Suprapubic skin (tissue), 3 donors: Measurements from ENCODE around the gene CDK5RAP3.

ENCODE experiments used
- CTCF ChIP-seq, 2 donors: fragments of 200-600 bp in 1 of 2; fragments of 450-650 bp in 1 of 2; sonication (generic) in 1 of 2; IDR thresholded peaks; one replicate each; pipeline ENCODE4 v1.5.1; 2016 to 2019; ENCODE audit warnings: antibody characterized with exemption in 2 of 2, mild to moderate bottlenecking in 1 of 2, moderate library complexity in 1 of 2
- EP300 ChIP-seq: sonication (generic); formaldehyde crosslinking; IDR thresholded peaks from one replicate; pipeline ENCODE4 v1.6.1; 2017; ENCODE audit warnings: antibody characterized with exemption
- POLR2A ChIP-seq, 2 donors: fragments of 450-650 bp; IDR thresholded peaks; one replicate each; pipeline ENCODE4 v1.6.1; 2017; ENCODE audit warnings: antibody characterized with exemption in 2 of 2, mild to moderate bottlenecking in 2 of 2, moderate library complexity in 2 of 2

- no peak for TF ChIP-seq POLR2A (IDR thresholded peaks at IDR 0.05)
- TF ChIP-seq CTCF (IDR thresholded peaks at IDR 0.05): no peak
- no peak for TF ChIP-seq EP300
Measured at GRCh38 chr17:47946516-47946915, 24.4 kb upstream of the CDK5RAP3 start.
